Measurements from ENCODE around the gene AKAP6.

Gene AKAP6

DNA sequence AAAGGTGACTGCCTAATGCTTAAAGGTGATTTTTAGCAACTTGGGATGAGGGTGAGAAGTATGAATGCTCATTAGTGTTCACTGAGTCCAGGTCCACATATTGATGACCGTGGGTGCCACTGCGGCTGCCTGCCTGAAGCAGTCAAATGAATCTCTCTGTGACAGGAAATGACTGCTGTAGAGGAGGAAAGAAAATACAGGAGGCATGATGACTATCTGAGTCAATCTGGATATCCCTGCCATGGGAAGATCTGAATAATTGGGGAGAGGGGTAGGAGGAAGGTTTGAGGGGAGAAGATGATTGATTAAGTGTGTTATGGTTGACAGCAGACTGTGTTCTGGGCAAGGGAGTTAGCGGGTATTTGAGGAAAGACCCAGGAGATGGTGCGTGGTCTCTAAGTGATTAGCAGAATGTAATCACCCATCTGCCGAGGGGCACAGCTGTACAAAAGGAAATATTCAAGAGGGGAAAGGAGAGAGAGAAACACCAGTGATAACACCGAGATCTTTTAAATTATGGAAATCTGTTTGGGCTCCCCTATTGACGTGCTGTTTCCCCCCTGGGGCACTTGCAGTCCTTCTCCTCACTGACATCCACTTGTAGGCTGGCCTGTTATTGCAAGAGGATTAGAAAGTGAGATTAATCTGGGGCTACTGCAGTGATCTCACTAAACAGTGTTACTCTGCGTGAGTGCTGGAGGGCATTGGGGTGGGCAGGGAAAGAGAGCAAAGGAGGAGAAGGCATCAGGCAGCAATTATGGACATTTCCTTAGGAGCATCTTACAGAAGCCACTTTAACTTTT, 97.7 kb downstream of the AKAP6 start:
- TF ChIP-seq SPI1 (IDR thresholded peaks at IDR 0.05; ENCODE audit: low read depth, low read length) (no peak), TAF1 (IDR thresholded peaks at IDR 0.05; ENCODE audit: low read depth, low read length) (no peak), POLR2A (IDR thresholded peaks at IDR 0.05; ENCODE audit: low read depth, low read length) (no peak), PAX5 (IDR thresholded peaks at IDR 0.05; ENCODE audit: insufficient read depth, low read length, severe bottlenecking) (no peak), POU2F2 (IDR thresholded peaks at IDR 0.05; ENCODE audit: low read depth, low read length) (no peak), POLR2AphosphoS5 (IDR thresholded peaks at IDR 0.05; ENCODE audit: low read depth, low read length) (no peak)
- no peak for DNase-seq (ENCODE audit: insufficient read length, low spot score)
- no peak for FAIRE-seq

DNA sequence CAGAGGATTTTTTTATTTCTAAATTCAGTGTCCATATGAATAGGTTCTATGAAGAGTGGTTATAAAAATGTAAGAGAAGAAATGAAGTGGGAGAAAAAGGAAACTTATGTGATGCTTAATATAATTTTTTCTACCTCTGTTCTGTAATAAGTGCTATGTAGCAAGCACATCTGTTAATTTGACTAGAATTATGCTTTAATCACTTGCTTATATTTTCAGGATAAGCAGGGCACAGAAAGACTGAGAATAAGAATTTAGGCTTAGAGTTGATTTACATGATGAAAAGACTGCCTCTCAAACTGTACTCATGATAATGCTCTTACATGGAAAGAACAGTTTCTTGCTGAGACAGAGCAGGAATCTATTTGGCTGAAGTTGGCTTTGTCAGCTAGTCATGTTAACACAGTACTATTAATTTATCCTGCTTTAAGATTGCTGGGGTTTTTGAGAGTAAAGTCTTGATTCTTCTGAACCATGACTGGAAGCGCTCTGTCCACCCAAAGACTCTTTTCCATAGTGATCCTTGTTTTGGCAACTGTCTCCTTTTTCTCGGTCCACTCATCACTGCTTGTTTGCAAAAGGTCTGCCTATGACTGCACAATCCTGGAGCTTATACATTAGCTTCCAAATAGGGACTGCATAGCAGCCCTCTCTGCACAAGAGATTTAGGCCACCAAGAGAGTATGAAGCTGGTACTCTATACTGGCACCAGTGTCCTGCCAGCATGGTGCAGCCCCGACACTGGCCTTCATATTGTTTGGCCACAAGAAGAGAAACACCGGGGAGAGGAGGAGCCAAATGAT, 98.8 kb downstream of the AKAP6 start:
- no peak for FAIRE-seq
- DNase-seq (ENCODE audit: insufficient read length, low spot score): no peak

DNA sequence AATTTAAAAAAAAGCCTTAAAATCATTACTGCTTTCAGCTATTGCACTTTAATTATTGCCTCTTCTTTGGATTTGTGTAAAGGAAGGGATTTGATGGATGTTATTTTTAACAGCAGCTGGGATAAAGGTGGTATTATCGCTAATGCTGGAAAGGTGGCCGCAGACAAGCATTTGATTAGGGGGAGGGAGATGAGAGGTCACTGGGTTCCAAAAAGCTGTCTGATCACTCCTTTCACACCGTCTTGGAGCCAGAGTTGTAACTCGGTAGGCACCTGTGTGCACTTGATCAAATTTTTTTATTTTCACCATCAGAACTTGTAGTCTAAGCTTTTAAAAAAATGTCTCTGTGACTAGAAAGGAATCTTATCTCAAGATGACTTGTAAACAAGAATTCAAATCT, 99.8 kb downstream of the AKAP6 start:
- no peak for TF ChIP-seq TAF1 (IDR thresholded peaks at IDR 0.05; ENCODE audit: low read depth, low read length)
- TF ChIP-seq POLR2A (IDR thresholded peaks at IDR 0.05; ENCODE audit: low read depth, low read length): no peak
- no peak for TF ChIP-seq POLR2AphosphoS5 (IDR thresholded peaks at IDR 0.05; ENCODE audit: low read depth, low read length)
- no peak for TF ChIP-seq SPI1 (IDR thresholded peaks at IDR 0.05; ENCODE audit: low read depth, low read length)
- TF ChIP-seq POU2F2 (IDR thresholded peaks at IDR 0.05; ENCODE audit: low read depth, low read length): no peak
- TF ChIP-seq PAX5 (IDR thresholded peaks at IDR 0.05; ENCODE audit: insufficient read depth, low read length, severe bottlenecking): no peak
- FAIRE-seq: no peak
- DNase-seq (ENCODE audit: insufficient read length, low spot score): no peak

More for the DNA sequence above, 98.8 kb downstream of the AKAP6 start:
- TF ChIP-seq TAF1 (IDR thresholded peaks at IDR 0.05; ENCODE audit: low read depth, low read length) (no peak), POU2F2 (IDR thresholded peaks at IDR 0.05; ENCODE audit: low read depth, low read length) (no peak), PAX5 (IDR thresholded peaks at IDR 0.05; ENCODE audit: insufficient read depth, low read length, severe bottlenecking) (no peak), SPI1 (IDR thresholded peaks at IDR 0.05; ENCODE audit: low read depth, low read length) (no peak), POLR2A (IDR thresholded peaks at IDR 0.05; ENCODE audit: low read depth, low read length) (no peak), POLR2AphosphoS5 (IDR thresholded peaks at IDR 0.05; ENCODE audit: low read depth, low read length) (no peak)

DNA sequence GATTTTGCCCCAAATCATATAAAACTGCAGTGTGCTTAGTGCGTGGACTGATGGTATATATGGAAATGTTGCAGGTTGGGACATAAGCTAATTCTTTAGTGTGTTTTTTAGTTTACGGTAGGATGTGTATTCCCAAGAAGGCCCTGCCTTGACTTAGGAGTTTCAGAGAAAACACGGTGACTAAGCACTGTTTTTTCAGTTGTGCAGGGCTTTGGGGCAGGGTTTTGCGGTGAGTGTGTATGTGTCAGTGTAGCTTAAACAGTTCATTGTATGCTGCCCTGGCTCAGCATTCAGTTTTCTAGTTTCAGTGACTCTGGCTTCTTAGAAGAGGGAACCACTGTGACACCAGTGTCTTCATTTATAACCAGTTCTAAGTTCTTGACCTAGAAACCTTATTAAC, 101.2 kb downstream of the AKAP6 start:
- TF ChIP-seq TAF1 (IDR thresholded peaks at IDR 0.05; ENCODE audit: low read depth, low read length) (no peak), PAX5 (IDR thresholded peaks at IDR 0.05; ENCODE audit: insufficient read depth, low read length, severe bottlenecking) (no peak), SPI1 (IDR thresholded peaks at IDR 0.05; ENCODE audit: low read depth, low read length) (no peak), POU2F2 (IDR thresholded peaks at IDR 0.05; ENCODE audit: low read depth, low read length) (no peak), POLR2A (IDR thresholded peaks at IDR 0.05; ENCODE audit: low read depth, low read length) (no peak), POLR2AphosphoS5 (IDR thresholded peaks at IDR 0.05; ENCODE audit: low read depth, low read length) (no peak)
- DNase-seq (ENCODE audit: insufficient read length, low spot score): no peak
- FAIRE-seq: no peak

DNA sequence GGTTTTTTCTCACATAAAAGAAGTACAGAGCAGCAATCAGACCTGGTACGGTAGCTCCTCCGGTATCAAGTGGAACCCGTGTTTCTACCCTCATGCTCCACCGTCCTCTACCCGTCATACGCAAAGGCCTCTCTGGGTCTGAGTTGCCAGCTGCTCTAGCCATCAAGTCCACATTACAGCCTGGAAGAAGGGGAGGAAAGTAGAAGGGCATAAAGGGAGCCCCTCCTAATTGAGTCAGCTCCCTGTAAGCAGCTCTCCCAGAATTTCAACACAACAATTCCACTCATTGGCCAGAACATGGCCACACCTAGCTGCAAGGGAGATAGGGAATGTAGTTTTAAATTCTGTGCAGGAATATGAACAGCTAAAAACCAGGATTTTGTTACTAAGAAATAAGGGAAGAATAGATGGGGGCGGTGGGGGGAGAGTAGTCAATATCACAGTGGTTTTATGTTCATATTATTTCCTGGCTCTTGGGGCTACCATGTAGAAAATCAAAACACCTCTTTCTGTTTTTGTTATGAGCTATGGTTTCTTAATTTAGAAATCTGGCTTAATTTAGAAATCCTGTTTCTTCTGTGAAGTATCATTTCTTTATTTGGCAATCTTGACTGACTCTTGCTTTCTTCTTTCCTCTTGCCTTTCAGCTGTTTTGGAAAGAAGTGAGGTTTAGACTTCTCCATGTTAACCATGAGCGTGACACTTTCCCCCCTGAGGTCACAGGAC, 103.9 kb downstream of the AKAP6 start:
- no peak for TF ChIP-seq SPI1 (IDR thresholded peaks at IDR 0.05; ENCODE audit: low read depth, low read length)
- no peak for TF ChIP-seq TAF1 (IDR thresholded peaks at IDR 0.05; ENCODE audit: low read depth, low read length)
- TF ChIP-seq POLR2A (IDR thresholded peaks at IDR 0.05; ENCODE audit: low read depth, low read length): no peak
- TF ChIP-seq PAX5 (IDR thresholded peaks at IDR 0.05; ENCODE audit: insufficient read depth, low read length, severe bottlenecking): no peak
- no peak for TF ChIP-seq POLR2AphosphoS5 (IDR thresholded peaks at IDR 0.05; ENCODE audit: low read depth, low read length)
- no peak for TF ChIP-seq POU2F2 (IDR thresholded peaks at IDR 0.05; ENCODE audit: low read depth, low read length)
- DNase-seq (ENCODE audit: insufficient read length, low spot score) (no peak), FAIRE-seq (no peak)

DNA sequence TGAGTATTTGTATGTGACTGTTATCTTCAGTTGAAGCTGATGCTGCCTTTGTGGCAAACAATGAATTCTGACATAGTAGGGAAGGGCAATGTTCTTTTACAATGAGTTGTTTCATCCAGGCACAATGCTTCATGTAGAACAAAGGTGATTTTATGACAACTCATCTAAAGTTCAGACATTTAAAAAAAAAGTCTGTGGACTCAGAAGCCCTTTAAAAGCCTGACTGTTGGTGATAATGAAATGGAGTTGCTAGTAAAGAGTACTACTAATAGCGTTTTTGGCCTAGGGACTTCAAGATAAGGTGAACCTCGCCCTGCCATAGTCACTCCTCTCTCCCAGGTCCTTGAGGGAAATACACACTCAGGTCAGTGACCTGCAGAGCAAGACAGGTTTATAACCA, 105.1 kb downstream of the AKAP6 start:
- TF ChIP-seq POLR2AphosphoS5 (IDR thresholded peaks at IDR 0.05; ENCODE audit: low read depth, low read length) (no peak), POLR2A (IDR thresholded peaks at IDR 0.05; ENCODE audit: low read depth, low read length) (no peak)
- DNase-seq (ENCODE audit: insufficient read length, low spot score): no peak
- FAIRE-seq: no peak

DNA sequence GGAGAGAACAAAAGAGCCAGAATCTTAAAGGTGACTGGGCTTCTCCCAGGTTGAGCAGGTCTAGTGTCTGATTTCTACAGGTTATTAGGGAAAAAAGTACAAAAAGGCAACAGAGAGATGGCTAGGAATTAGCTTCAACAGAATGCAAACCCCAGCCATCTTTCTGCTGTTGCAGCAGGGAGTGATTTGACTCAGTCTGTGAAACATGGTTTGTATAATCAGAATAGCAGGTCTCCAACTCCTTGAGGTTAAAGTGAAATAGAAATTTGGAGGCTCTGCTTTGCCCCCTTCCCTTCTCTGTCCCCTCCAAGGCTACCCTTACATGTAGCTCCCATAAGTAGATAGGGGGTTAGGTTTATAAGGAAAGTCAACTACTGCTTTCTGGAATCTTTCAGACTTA, 105.8 kb downstream of the AKAP6 start:
- FAIRE-seq (no peak), DNase-seq (ENCODE audit: insufficient read length, low spot score) (no peak)
- no peak for TF ChIP-seq POLR2A (IDR thresholded peaks at IDR 0.05; ENCODE audit: low read depth, low read length)
- no peak for TF ChIP-seq PAX5 (IDR thresholded peaks at IDR 0.05; ENCODE audit: insufficient read depth, low read length, severe bottlenecking)
- no peak for TF ChIP-seq SPI1 (IDR thresholded peaks at IDR 0.05; ENCODE audit: low read depth, low read length)
- TF ChIP-seq POLR2AphosphoS5 (IDR thresholded peaks at IDR 0.05; ENCODE audit: low read depth, low read length): no peak
- no peak for TF ChIP-seq TAF1 (IDR thresholded peaks at IDR 0.05; ENCODE audit: low read depth, low read length)
- no peak for TF ChIP-seq POU2F2 (IDR thresholded peaks at IDR 0.05; ENCODE audit: low read depth, low read length)

DNA sequence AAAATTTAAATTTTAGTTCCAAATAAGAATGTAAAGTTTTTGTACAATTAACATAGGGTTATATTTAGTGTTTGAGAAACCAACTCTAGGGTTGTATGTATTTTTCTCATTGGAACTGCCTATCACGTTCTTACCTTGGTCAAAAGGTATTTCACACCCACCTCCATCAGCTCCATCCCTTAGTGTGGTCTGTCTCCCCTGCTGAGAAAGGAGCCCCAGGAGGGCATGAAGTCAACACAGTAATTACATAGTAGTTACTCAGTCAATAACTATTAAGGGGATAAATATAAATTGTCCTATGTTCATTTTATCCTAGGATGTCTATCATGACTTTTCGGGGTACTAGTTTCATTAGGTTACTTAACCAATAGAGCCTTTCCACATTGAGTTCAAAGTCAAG, 106.3 kb downstream of the AKAP6 start:
- DNase-seq (ENCODE audit: insufficient read length, low spot score): no peak
- no peak for TF ChIP-seq POU2F2 (IDR thresholded peaks at IDR 0.05; ENCODE audit: low read depth, low read length)
- TF ChIP-seq POLR2A (IDR thresholded peaks at IDR 0.05; ENCODE audit: low read depth, low read length): no peak
- TF ChIP-seq POLR2AphosphoS5 (IDR thresholded peaks at IDR 0.05; ENCODE audit: low read depth, low read length): no peak
- TF ChIP-seq TAF1 (IDR thresholded peaks at IDR 0.05; ENCODE audit: low read depth, low read length): no peak
- no peak for TF ChIP-seq SPI1 (IDR thresholded peaks at IDR 0.05; ENCODE audit: low read depth, low read length)
- TF ChIP-seq PAX5 (IDR thresholded peaks at IDR 0.05; ENCODE audit: insufficient read depth, low read length, severe bottlenecking): no peak
- no peak for FAIRE-seq

DNA sequence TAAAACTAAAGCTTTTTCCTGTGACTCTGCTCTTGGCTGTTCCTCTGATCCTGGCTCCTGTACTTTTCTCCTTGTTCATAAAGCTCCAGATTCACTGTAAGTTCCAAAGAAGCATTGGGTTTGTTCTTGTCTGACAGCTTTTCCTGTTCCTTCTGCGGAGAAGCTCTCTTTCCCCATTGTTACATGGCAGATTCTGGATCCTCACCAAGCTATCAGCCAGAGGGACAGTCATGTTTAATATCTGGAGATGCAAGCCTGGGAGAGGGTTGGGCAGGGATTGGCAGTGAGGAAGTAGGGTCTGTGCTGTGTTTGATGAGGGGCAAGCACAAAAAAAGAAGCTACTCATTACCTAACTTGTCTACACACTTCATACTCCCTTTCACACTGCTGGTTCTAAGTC, 107.9 kb downstream of the AKAP6 start:
- no peak for FAIRE-seq
- DNase-seq (ENCODE audit: insufficient read length, low spot score): no peak
- no peak for TF ChIP-seq PAX5 (IDR thresholded peaks at IDR 0.05; ENCODE audit: insufficient read depth, low read length, severe bottlenecking)
- TF ChIP-seq POLR2AphosphoS5 (IDR thresholded peaks at IDR 0.05; ENCODE audit: low read depth, low read length): no peak
- no peak for TF ChIP-seq POLR2A (IDR thresholded peaks at IDR 0.05; ENCODE audit: low read depth, low read length)
- no peak for TF ChIP-seq POU2F2 (IDR thresholded peaks at IDR 0.05; ENCODE audit: low read depth, low read length)
- TF ChIP-seq TAF1 (IDR thresholded peaks at IDR 0.05; ENCODE audit: low read depth, low read length): no peak
- no peak for TF ChIP-seq SPI1 (IDR thresholded peaks at IDR 0.05; ENCODE audit: low read depth, low read length)

All from GM12891 (cell line).